Right lung (tissue), 5 donors: ENCODE results near the gene SEPTIN12. TPM values are rescaled to one million over a fixed set of nuclear protein-coding genes. Genes with fewer than 3 reads are reported as not detected.
A peak's percentile ranks its signal among the peaks of the same experiment; 100 is the strongest.

Source experiments
- DNase-seq, 2 donors: peaks; one replicate each; pipeline ENCODE4 v3.0.0-alpha.2; 2013
- polyA plus RNA-seq, 5 donors: library from polyadenylated mRNA; unstranded; fragments of 120-200 nt; gene quantifications; one replicate each; pipeline versions ENCODE4 v1.2.1 to v1.2.3, GENCODE V29; 2013; ENCODE audit warnings: inconsistent platforms in 1 of 5, low replicate concordance in 1 of 5; ENCODE audit not compliant: insufficient read length in 5 of 5, insufficient read depth in 1 of 5

Gene SEPTIN12
- polyA plus RNA-seq, 5 donors, result 0.19 to 0.38 TPM; not detected in 3

GRCh38 chr16:4802659-4803287 lies 14.6 kb upstream of the SEPTIN12 start:
- peak; percentile 89 to 91 for DNase-seq

GRCh38 chr16:4801962-4802658 lies 14.0 kb upstream of the SEPTIN12 start, which contains the start of gene ROGDI:
Gene ROGDI (minus strand): TSS chr16:4802633. CDS start chr16:4802571, 62 bp downstream.
- peak; percentile 53 to 64 for DNase-seq

- no peak for DNase-seq
These were observed 13.2 kb upstream of the SEPTIN12 start for GRCh38 chr16:4801051-4801961.

GRCh38 chr16:4800290-4801041 lies 12.3 kb upstream of the SEPTIN12 start:
- no peak for DNase-seq

GRCh38 chr16:4799171-4799855 lies 11.2 kb upstream of the SEPTIN12 start:
- DNase-seq, result no peak

GRCh38 chr16:4798456-4798855 lies 10.3 kb upstream of the SEPTIN12 start:
- no peak for DNase-seq

- DNase-seq, result no peak
These were observed 9.7 kb upstream of the SEPTIN12 start for GRCh38 chr16:4797805-4798252.

GRCh38 chr16:4796982-4797804 lies 9.0 kb upstream of the SEPTIN12 start:
- no peak for DNase-seq

GRCh38 chr16:4795828-4796572 lies 7.9 kb upstream of the SEPTIN12 start:
- DNase-seq, result no peak

GRCh38 chr16:4795181-4795827 lies 7.2 kb upstream of the SEPTIN12 start, which contains the start of gene SMIM22:
Gene SMIM22 (plus strand): TSS chr16:4795369. CDS start chr16:4795735, 366 bp downstream.
- DNase-seq, result no peak

- DNase-seq, result no peak
These were observed 4.9 kb upstream of the SEPTIN12 start for GRCh38 chr16:4792951-4793513.

GRCh38 chr16:4790871-4791270 lies 2.7 kb upstream of the SEPTIN12 start:
- DNase-seq, result no peak

- no peak for DNase-seq
These were observed 2.1 kb upstream of the SEPTIN12 start for GRCh38 chr16:4790261-4790660.

- DNase-seq, result no peak
These were observed 765 bp upstream of the SEPTIN12 start for GRCh38 chr16:4788910-4789309.

GRCh38 chr16:4788489-4788889 lies 344 bp upstream of the SEPTIN12 start:
- no peak for DNase-seq

GRCh38 chr16:4787068-4787467 lies 1.1 kb downstream of the SEPTIN12 start:
- DNase-seq, result no peak

- no peak for DNase-seq
These were observed 2.2 kb downstream of the SEPTIN12 start for GRCh38 chr16:4785758-4786433.
